Spleen (tissue), 7 donors: Measurements from ENCODE around the gene COL9A2.
"Not testable (repeated sequence)": the region's sequence is repeated elsewhere in the genome, so short reads cannot be mapped to it uniquely, and the experiment has no call there.

ENCODE experiments used
- CTCF ChIP-seq, 11 experiments: fragments of 200-600 bp in 7 of 11; fragments of 450-650 bp in 4 of 11; sonication (generic) in 4 of 11; IDR thresholded peaks in 8 of 11; conservative IDR thresholded peaks in 3 of 11; 1 replicate in 7 of 11; 2 replicates in 4 of 11; pipeline versions ENCODE4 v1.4.0 to v1.8.0; 2016 to 2021; ENCODE audit warnings: antibody characterized with exemption in 11 of 11, inconsistent platforms in 4 of 11, mild to moderate bottlenecking in 1 of 11
- POLR2A ChIP-seq, 3 donors: fragments of 450-650 bp; IDR thresholded peaks; one replicate each; pipeline ENCODE4 v1.5.1; 2017; ENCODE audit warnings: antibody characterized with exemption in 3 of 3, mild to moderate bottlenecking in 1 of 3
- POLR2AphosphoS5 ChIP-seq, 3 donors: sonication (generic); formaldehyde crosslinking; IDR thresholded peaks; one replicate each; pipeline ENCODE4 v1.5.1; 2017; ENCODE audit warnings: antibody characterized with exemption in 3 of 3
- donor health status: DM: no; HTN: no; CAD: no; lungs with moderate emphysema.
- donor health status: DM: no; HTN: no; CAD: no.
- donor health status: DM: no; HTN: no; CAD: no.

DNA sequence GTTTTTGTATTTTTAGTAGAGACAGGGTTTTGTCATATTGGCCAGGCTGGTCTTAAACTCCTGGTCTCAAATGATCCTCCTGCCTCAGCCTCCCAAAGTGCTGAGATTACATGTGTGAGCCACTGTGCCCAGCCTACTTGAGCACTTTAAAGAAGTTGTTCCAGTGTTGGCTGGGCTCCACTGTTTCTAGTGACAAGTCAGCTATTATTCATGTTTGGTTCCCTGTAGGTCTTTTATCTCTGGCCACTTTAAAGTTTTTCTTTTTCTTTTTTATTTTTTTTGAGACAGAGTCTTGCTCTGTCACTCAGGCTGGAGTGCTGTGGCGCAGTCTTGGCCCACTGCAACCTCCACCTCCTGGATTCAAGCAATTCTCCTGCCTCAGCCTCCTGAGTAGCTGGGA, 14.3 kb upstream of the COL9A2 start:
- TF ChIP-seq CTCF (IDR thresholded peaks at IDR 0.05 in 8 of 11, conservative IDR thresholded peaks at IDR 0.05 in 3 of 11); POLR2A (IDR thresholded peaks at IDR 0.05); POLR2AphosphoS5 (IDR thresholded peaks at IDR 0.05): not testable (repeated sequence)
